Transverse colon (tissue), 4 donors: Measurements from ENCODE around the gene MCCC1.

Experiments used
- POLR2A ChIP-seq: fragments of 450-650 bp; IDR thresholded peaks from one replicate; pipeline ENCODE4 v1.6.1; 2016; ENCODE audit warnings: antibody characterized with exemption, mild to moderate bottlenecking, moderate library complexity
- POLR2AphosphoS5 ChIP-seq, 3 donors: sonication (generic); formaldehyde crosslinking; IDR thresholded peaks; one replicate each; pipeline ENCODE4 v1.6.1; 2016; ENCODE audit warnings: antibody characterized with exemption in 3 of 3
- TF ChIP-seq, protein P1 (sequence below), 5 experiments: fragments of 200-600 bp in 3 of 5; fragments of 450-650 bp in 2 of 5; sonication (generic) in 3 of 5; IDR thresholded peaks; 1 replicate in 2 of 5; 2 replicates in 3 of 5; pipeline ENCODE4 v1.5.1; 2016 to 2017; ENCODE audit warnings: antibody characterized with exemption in 5 of 5, inconsistent platforms in 3 of 5, mild to moderate bottlenecking in 2 of 5, moderate library complexity in 1 of 5

DNA sequence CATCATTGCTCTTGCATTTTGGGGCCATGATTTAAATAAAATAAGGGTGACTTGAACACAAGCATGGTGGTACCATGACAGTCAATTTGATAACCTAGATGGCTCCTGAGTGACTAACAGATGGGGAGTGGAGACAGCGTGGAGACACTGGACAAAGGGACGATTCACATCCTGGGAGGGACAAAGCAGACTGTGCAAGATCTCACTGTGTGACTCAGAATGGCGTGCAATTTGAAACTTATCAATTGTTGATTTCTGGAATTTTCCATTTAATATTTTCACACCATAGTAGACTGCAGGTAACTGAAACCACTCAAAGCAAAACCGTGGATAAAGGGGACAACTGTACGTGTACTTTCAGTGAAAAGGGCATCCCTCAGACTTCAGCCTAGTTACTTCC, 25.5 kb downstream of the MCCC1 start:
- TF ChIP-seq POLR2A (no peak), POLR2AphosphoS5 (IDR thresholded peaks at IDR 0.05) (no peak)
- TF ChIP-seq, protein P1, sequence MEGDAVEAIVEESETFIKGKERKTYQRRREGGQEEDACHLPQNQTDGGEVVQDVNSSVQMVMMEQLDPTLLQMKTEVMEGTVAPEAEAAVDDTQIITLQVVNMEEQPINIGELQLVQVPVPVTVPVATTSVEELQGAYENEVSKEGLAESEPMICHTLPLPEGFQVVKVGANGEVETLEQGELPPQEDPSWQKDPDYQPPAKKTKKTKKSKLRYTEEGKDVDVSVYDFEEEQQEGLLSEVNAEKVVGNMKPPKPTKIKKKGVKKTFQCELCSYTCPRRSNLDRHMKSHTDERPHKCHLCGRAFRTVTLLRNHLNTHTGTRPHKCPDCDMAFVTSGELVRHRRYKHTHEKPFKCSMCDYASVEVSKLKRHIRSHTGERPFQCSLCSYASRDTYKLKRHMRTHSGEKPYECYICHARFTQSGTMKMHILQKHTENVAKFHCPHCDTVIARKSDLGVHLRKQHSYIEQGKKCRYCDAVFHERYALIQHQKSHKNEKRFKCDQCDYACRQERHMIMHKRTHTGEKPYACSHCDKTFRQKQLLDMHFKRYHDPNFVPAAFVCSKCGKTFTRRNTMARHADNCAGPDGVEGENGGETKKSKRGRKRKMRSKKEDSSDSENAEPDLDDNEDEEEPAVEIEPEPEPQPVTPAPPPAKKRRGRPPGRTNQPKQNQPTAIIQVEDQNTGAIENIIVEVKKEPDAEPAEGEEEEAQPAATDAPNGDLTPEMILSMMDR (IDR thresholded peaks at IDR 0.05) = no peak
